Activated CD4-positive, alpha-beta T cell treated with anti-CD3 and anti-CD28 coated beads, Interleukin-2, amount 50 U/mL, for 4 hours (primary cell): ENCODE results near the gene LRRC1.

ENCODE experiments used
- DNase-seq, 2 experiments: peaks; one replicate each; pipeline ENCODE4 v3.0.0-alpha.2; 2020

LRRC1 gene

DNA sequence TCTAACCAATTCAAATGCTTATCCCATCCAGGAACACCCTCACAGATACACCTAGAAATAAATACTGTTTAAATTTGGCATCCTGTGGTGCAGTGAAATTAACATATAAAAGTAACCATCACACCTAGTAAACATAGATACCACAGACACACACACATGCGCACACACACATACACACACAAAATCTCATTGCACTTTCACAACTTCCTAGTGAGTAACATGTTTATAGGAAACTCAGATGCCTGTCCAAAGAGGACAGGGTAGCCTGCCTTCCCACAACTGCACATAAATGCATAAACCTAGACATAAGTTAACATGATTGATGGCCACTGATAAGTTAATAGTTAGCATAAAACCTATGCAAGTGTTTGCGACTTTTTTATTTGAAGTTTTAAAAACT lies 56.8 kb downstream of the LRRC1 start:
- no peak for DNase-seq

DNA sequence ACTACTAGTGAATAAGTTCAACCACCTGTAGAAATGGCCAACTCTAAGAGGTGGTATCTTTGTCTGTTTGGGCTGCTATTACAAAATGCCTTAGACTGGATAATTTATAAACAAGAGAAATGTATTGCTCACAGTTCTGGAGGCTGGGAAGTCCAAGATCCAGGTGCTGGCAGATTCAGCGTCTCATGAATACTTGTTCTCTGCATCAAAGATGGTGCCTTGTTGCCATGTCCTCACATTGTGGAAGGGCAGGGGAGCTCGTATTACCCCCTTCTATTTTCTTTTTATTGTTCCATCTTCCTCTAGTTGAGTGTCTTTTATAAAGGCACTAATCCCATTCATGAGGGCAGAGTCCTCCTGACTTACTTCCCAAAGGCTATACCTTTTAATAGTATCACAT lies 58.0 kb downstream of the LRRC1 start:
- no peak for DNase-seq

DNA sequence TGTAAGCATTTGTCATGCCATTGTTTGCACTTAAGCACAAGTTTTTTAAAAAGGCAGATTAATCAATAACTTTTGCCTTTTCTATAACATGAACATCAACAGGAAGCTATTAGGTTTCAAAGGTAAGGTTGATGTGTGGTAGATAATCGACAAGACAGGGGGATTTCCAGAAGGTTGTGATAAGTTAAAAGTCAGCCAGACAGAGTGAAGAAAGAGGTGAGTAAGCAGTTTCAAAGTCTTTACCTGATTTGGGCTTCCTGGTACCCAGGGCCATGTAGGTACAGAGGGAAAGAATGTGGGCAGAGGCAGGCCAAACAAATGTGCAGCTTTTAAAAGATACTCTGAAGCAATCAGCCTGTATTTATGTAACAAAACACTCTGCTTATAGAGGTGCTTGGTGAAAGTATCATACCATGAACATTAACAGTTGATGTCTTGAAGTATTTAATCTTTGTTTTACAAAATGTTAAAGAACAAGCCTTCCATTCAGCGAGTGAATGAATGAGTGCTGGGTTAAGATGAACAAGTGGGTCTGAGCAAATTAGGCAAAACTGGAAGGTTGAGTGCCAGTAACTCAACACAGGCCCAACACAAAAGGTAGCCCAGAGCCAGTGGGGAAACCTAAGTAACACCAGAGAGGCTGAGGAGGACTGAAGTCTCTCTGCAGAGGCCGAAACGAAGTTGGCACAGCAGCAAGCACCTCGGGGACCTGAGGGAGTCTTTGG lies 60.2 kb downstream of the LRRC1 start:
- no peak for DNase-seq

DNA sequence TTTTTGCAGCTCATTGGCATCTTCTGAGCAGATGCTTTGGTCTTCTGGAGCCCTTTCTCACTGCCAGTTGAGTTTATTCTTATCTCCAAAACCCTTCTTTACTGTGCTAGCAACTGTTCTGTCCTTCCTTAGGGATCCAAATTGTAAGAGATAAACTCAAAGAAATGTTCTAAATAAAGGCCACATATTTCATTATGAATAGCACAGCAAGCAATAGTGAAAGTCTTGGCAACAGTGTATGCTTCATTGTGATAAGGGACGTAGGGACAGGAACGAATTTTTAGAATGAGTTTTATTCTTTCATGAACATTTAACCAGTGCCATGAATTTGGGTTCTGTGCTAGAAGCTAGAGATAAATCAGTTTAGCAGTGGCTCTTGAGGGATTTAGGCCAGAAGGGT lies 61.1 kb downstream of the LRRC1 start:
- no peak for DNase-seq

DNA sequence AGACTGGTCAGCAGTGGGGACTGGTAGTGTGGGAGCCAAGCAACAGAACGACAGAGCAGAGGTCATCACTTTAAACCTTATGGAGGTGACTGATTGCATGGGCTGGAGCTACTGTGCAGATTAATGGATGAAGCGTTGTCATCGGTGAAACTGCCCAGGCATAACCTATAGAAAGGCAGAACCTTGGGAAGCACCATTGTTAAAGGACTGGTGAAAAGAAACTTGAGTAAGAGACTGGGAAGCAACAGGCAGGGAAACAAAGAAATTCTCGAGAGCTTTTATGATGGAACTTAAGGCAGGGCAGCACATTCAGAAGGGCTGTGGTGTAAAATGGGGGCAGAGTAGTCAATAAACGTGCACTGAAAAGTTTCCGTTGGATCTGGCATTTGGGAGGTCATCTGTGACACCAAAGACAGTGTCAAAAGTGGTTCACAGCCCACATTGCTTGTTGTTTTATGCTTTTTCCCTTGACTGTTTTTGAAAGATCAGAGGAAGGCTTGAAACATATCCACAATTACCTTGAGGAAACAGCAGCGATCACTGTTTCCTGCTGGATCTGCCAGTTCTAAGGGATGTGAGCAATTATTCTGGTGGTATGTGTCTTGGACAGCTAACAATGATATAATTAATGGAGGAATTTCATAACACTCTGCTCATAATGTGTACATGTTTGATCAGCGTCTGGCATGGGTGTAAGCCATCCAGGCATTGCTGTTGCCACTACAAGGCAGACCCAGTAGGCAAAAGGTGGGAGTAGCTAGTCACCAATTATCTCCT lies 62.7 kb downstream of the LRRC1 start:
- DNase-seq = no peak

DNA sequence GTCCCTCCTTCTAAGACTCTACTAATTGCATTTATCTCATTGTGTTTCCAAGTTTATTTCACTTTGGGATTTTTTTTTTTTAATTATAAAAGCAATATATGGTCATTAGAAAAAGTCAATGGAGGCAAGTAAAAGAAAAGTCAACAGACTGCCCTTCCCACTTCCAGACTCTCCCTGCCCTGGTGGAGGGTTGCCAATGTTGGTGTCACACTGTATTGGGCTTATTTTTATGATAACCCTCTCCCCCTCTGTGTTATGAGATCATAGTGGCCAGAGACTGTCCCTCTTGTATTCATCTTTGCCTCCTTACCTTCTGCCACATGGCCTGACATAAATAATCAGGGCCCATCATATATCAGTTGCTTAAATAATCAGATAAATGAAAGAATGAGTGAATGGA lies 63.4 kb downstream of the LRRC1 start:
- no peak for DNase-seq

DNA sequence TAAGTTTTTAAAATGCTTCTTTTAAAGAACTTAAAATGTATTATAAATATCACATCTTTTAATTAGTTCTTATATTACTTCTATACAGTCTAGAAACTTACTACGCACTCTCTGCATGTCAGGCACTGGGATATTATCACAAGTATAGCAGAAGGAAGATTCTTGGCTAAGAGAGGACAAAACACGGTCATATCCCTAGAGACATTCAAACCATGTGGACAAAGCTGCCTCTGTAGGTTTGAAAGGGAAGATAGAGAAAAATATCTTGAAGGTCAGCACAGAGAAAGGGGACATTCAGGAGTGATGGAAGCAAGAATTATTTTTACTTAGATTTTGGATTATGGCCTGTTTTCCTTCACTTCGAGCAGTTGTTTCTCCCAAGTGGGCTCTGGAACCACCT lies 64.1 kb downstream of the LRRC1 start:
- DNase-seq = no peak

DNA sequence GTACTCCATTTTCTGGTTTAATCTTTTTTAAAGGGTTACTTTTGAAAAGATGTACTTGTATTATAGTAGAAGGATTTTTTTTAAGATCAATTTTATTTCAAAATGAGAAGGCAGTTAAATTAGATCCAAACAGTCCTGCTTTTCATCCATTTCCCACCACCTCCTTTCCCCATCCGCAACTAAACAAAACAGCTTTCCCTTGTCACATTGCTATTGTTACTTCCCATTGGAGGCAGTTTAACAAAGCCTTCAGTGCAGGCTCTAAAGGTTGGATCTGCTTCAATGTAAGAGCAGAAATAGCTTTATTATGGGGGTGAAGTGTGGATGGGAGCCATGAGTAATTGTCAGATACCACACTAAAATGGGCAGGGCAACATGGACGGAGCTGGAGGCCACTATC lies 65.7 kb downstream of the LRRC1 start:
- DNase-seq = no peak

DNA sequence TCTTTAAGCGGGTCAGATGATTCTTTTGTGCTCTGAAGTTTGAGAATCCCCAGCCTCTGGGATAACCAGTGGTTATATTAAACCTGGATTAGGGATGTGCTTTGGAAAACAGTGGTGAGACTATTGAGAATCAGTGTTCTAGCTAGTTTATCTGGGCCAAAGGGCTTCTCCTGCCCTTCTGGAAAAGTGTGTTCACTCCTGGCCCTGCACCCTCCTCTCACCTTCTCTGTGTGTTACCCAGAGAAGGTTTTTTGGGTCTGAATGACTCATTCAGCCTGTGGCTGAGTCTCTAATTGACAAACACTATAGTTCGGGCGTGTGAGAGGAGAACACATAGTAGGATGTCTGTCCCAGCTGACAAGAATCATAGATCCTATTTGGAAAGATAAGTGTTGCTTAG lies 66.7 kb downstream of the LRRC1 start:
- no peak for DNase-seq

DNA sequence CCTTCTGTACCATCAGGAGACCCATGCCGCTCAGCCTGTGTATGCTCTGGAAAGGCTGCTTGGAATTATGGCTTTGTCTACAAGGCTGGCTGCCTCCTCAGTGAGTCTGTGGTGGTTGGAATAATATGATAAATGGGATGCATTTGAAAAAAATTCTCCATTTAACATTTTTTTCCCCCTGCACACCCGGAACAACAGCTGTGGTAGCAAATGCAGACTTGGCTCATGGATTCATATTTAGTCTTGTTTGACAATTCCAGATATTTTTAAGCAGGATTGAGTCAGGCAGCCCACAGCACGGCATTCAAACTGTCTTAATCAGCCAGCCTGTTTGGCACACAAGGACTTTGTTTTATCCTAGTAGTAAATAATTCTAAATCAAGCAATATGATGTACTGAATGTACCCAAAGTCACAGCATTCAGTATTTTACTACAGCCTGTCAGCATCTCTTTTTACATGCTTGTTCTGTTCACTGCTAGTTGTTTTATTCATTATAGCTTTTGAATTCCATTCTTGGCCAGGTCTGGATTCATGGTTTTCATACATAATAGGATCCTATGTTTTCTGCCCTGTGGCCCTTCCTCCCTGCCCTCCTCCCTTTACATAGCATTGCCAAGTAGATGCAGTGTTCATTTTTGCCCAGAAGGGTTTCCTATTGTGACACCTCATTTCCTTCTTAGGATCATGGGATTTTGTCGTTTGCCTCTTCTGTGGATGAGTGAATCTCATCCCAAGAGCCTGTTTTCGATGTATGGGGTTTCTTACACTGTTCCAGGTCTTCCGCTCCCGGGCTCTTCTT lies 68.1 kb downstream of the LRRC1 start:
- no peak for DNase-seq

DNA sequence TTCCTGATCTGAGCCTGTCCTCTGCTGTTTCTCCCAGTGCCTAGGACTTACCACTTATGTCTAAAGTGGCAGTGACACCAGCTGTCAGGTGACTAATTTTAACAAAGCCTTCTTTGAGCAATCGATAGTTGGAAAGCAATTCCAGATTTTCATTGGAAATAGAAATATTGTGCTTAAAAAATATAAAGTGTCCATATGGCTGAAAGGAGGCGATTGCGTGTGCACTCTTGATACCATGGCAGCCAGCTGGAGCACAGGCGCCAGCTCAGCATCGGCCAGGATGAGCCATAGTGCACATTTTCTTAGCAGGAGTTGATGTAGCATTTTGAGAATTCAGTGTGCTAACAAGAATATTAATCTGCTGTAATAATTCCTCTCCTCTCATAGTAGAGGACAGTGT lies 70.0 kb downstream of the LRRC1 start:
- DNase-seq = no peak

DNA sequence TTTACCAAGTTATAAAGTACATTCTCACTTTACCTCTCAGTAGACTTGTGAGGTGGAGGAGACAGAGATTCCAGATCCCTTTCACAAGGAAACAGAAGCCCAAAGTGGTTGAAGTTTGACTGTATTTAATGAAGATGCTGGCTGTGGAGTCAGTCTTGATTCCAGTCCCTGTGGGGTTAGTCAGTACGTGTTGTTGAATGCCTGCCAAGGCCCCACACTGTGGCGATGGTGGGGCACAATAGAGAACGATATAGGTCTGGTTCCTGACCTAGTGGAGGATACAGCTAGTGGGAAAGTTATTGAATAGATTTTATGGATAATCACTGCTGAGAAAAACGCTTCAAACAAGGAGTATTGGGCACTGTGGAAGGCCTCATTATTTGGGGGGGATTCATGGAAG lies 71.4 kb downstream of the LRRC1 start:
- no peak for DNase-seq

DNA sequence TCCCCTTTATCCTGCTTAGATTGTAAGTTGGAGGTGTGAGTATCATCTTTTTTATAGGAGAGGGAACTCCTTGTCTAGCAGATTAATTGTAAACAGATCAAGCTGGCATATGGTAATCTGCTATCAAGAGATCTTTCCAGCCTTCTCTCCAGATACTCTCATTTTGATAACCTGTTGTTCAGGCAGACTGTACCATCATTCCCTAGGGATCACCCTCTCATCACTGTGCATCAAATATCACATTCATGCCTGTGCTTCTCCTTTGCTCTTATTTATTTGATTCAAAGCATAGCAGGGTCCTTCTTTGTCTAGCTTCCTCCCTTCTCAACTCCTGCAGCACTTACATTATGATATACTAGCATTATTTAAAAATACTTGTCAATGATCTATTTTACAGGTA lies 73.8 kb downstream of the LRRC1 start:
- no peak for DNase-seq

DNA sequence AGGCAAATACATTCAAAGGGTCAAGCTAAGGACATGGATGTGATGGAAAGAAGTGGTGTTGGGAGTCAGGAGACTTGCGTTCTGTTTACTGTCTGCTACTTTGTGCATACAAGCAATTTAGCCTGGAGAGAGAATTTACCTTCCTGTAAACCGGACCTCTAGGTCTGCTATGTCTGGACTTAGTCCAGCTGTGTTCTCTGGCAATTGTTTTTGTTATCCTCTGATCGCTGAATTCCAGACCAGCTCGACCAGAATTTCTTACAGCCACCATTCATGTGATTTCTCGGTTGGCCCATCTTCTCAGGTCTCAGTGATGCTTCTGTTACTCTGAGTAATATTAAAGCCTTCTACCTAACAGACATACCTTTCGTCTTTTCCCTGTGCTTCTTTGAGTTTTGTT lies 75.2 kb downstream of the LRRC1 start:
- no peak for DNase-seq

DNA sequence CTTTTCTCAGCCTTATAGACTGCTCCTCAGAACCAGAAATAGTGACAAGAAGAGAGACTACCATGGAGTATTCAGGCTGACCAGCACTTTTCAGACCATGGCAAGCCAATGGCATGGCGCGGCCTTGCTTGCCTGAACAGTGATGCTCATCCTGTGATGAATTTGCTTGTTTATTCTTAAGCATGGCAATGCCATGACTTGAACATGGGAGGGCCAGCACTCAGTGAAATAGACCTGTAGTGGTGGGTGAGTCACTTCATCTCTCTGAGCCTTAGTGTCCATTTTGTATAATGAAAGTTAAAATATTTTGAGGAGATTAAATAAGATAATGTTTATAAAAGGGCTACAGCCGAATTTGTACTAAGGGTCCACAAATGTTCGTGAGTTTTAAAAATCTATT lies 79.1 kb downstream of the LRRC1 start:
- DNase-seq = no peak

DNA sequence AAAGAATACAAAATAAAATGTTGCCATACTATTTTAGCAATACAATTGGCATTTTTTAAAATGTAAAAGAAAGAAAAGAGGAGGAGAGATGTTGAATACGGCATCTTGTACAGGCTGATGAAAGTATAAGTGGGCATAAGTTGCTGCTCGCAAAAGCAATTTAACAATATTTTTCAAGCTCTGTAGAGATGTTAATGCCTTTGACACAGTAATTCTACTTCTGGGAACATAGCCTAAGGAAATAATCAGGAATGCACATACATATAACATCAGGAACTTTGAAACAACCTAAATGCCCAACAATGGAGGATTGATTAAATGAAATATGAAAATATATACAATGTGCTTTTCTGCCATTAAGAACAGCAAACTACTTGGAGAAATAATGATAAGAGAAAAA lies 80.2 kb downstream of the LRRC1 start:
- DNase-seq = no peak

DNA sequence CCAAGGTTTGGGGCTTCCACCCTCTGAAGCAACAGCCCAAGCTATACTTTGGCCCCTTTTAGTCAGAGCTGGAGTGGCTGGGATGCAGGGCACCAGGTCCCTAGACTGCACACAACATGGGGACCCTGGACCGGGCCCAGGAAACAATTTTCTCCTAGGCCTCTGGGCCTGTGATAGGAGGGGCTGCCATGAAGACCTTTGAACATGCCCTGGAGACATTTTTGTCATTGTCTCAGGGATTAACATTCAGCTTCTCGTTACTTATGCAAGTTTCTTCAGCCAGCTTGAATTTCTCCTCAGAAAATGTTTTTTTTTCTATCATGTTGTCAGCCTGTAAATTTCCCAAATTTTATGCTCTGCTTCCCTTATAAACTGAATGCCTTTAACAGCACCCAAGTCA lies 82.3 kb downstream of the LRRC1 start:
- DNase-seq = no peak

DNA sequence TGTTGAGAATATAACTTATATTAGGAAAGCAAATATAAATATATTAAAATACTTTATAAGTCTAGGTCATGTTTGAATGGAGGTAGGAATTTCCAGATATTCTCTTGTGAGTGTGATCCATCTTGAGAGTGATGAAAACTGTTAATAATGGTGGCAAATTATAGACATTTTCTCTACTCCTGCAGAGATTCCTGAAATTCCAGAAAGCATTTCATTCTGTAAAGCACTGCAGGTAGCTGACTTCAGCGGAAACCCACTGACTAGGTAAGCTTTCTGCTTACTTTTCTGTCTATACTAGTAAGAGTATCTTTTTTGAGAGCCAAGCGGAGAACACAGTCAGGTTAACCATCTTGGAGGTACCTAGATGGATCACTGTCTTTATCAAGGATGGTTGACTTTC lies 84.0 kb downstream of the LRRC1 start:
- DNase-seq = no peak

DNA sequence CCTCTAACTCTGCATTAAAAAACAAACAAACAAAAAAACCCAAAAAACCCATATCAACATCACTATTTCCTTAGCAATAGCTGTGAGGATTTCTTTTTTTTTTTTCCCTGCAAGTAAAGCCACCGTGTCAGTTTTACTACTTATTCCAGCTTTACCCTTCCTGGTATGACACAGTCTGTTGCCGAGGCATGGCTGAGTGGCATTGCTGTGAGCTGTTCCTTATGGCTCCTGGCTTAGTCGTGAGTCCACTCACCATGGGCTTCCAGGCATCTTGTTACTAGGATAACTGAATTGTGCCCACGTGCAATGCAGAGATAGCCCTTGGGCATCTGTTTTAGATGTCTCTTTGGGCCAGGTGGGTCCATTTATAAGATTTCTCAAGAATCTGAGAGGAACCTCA lies 84.8 kb downstream of the LRRC1 start:
- no peak for DNase-seq

DNA sequence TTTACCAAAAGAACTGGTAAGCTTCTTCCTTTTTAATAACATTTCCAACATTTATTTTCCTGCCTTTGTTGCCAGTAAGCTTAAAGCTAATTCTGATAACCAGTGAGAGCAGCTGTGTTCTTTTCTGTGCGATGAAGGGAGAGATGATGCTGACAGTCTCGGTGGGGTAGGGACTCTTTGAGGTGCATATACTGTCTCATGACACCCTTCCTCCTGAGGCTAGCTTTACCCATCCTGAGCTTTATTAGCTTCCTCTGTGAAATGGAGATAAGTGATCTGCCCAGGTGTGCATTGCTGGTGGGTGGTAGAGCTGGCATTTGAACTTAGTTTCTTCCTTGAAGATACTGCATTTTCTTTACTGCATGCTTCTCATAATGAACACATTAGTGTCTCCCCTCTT lies 92.5 kb downstream of the LRRC1 start:
- DNase-seq = no peak

DNA sequence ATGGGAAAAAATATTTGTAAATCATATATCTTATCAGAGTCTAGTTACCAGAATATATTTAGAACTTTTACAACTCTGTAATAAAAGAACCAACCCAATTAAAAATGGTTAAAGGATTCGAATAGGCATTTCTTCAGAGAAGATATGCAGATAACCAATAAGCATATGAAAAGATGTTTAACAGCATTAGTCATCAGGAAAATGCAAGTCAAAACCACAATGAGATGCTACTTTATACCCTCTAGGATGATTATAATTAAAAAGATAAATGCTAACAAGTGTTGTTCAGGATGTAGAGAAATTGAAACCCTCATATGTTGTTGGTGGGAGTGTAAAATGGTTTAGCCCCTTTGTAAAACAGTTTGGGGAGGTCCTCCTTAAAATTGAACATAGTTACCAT lies 94.1 kb downstream of the LRRC1 start:
- DNase-seq = no peak

DNA sequence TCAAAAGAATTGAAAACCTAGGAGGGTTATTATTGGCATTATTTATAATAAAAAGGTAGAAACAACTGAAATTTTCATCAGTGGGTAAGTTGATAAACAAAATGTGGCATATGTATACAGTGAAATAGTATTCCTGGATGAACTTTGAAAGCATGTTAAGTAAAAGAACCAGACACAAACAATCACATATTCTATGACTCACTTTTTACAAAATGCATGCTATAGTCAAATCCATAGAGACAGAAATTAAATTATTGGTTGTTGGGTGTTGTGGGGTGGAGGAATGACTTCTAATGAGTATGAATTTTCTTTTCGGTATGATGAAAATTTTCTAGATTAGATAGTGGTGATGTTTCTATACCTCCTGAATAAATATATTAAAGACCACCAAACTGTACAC lies 94.6 kb downstream of the LRRC1 start:
- no peak for DNase-seq

DNA sequence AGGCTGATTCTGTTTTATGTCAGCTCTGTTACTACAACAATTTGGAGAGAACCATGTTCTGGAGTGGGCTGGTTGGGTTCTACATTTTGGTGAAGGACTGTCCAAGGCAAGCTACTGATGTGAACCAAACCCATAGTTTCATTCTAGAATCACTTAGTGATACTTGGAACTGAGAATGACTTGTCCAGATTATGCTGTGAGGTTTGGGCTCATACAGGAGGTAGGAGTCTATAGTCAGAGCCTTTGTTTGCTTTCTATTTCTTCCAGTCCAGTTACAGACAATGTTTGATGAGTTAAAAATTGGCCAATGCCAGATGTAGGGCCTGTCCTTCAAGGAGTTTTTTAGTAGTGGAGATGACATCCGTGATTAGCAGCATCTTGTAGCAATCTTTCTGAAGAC lies 97.9 kb downstream of the LRRC1 start:
- no peak for DNase-seq

DNA sequence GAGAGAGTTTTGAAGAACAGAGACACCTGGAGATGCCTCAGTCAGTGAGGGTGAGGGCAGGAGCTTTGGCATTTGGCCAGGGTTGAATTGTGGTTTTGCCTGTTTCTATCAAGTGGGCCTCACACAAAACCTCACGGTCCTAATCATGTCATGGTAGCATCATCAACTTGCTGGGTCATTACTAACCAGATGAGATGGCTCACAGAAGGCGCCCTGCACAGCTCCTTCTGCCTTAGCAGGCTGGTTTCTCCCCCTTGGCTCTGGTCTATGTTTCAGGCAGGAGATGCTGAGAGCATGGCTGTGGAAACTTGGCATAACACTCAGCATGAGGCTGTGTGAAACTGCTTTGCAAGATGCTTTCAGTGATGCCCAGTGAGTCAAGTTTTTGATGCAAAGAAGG lies 99.3 kb downstream of the LRRC1 start:
- DNase-seq = no peak
